Bronchial epithelial cell (primary cell): ENCODE results near the gene CREBL2. TPM values are rescaled to one million over a fixed set of nuclear protein-coding genes. Genes with fewer than 3 reads are reported as not detected.

Experiments used
- DNase-seq: peaks from one replicate; pipeline ENCODE4 v3.0.0-alpha.2; 2010; ENCODE audit warnings: low read depth
- FAIRE-seq: peaks from 2 replicates; lab custom pipeline; 2011; peaks lifted over from hg19 to GRCh38; lab: Jason Lieb, UNC
- H3K27me3 ChIP-seq: 2 replicates; pipeline ENCODE4 v1.5.1; 2011; ENCODE audit warnings: low read length; ENCODE audit not compliant: control insufficient read depth, insufficient read depth
- H3K36me3 ChIP-seq: 2 replicates; pipeline ENCODE4 v1.5.1; 2011; ENCODE audit warnings: low read length; ENCODE audit not compliant: control insufficient read depth, insufficient read depth
- H3K4me3 ChIP-seq: 2 replicates; pipeline ENCODE4 v1.5.1; 2011; ENCODE audit warnings: mild to moderate bottlenecking, low read depth, low read length, control low read depth
- total RNA-seq: library from RNA; depleted of rRNA; stranded (reverse); fragments of >200 nt; gene quantifications from 2 replicates; pipeline ENCODE4 v1.2.1, GENCODE V29; 2014
- TF ChIP-seq, protein P1 (sequence below): IDR thresholded peaks from 2 replicates; pipeline ENCODE4 v1.5.1; 2011; ENCODE audit warnings: mild to moderate bottlenecking, moderate library complexity, low read length, control low read depth, inconsistent platforms; ENCODE audit not compliant: insufficient read depth, severe bottlenecking

CREBL2 gene
- total RNA-seq, 1 donor from 2014 or later = 17.9 TPM

DNA sequence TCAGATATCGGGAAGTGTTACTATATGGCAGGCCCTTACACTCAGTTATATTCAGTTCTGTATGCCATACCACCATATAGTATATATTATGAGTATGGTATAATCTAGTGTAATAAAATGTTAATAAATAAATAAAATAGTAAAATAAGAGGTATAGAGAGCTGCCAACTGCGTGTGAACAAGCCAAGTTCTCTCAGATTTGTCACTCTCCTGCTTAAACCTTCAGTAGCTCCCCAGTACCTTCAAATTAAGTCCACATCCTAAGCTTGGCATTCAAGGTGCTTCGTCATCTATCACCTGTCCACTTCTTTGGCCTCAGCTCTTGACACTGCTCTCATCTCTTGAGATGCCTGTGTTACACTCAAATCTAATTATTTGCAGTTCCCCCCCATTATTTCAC is 12.8 kb upstream of the CREBL2 start:
- DNase-seq (no peak), FAIRE-seq (no peak)
- no peaks in the 10 kb centered on the region for H3K27me3 ChIP-seq
- TF ChIP-seq, protein P1, sequence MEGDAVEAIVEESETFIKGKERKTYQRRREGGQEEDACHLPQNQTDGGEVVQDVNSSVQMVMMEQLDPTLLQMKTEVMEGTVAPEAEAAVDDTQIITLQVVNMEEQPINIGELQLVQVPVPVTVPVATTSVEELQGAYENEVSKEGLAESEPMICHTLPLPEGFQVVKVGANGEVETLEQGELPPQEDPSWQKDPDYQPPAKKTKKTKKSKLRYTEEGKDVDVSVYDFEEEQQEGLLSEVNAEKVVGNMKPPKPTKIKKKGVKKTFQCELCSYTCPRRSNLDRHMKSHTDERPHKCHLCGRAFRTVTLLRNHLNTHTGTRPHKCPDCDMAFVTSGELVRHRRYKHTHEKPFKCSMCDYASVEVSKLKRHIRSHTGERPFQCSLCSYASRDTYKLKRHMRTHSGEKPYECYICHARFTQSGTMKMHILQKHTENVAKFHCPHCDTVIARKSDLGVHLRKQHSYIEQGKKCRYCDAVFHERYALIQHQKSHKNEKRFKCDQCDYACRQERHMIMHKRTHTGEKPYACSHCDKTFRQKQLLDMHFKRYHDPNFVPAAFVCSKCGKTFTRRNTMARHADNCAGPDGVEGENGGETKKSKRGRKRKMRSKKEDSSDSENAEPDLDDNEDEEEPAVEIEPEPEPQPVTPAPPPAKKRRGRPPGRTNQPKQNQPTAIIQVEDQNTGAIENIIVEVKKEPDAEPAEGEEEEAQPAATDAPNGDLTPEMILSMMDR = no peak
- H3K4me3 ChIP-seq = no peak overlapping the region
- no peaks in the 10 kb centered on the region for H3K36me3 ChIP-seq

DNA sequence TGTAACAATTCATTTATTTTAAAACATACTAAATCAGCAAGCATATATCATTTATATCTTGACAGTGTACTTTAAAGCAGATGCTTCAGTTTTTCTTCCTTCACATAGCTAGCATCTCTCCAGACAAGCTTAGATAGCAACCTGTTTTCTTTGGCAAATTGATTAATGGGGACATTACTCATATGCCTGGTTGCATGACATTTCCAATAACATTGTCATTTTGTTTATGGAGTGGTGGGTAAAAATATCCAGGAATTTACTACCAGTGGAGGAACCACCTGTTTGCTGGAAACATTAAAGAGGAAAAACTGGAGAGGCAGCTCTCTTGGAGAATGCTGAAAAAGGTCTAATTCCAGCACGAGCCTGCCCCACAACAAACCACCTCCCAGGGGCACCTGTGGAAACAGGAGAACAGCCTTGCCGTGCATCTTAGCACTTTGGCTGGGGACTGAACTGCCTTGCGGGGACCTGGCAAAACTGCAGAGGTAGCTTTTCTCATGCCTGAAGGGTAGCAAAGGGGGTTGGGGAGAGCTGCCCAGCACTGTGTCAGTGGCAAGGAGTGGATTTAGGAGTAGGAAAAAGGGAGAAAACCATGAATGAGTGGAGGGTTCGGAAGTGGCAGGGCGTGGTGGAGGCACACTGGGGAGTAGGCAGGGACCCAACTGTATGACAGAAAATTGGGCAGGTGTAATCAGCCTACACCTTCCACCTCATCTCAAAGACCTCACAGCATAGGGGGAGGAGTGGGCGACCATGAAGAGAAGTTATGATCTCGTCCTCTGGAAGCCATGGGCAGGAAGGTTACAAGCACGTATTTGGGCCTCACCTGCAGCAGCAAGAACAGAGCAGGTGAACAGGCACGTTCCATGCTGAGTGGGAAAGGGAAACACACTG is 11.7 kb upstream of the CREBL2 start:
- Histone ChIP-seq H3K4me3 (no peak overlapping the region), H3K36me3 (no peaks in the 10 kb centered on the region), H3K27me3 (no peaks in the 10 kb centered on the region)
- FAIRE-seq = no peak
- DNase-seq = no peak
- TF ChIP-seq, protein P1 = no peak

DNA sequence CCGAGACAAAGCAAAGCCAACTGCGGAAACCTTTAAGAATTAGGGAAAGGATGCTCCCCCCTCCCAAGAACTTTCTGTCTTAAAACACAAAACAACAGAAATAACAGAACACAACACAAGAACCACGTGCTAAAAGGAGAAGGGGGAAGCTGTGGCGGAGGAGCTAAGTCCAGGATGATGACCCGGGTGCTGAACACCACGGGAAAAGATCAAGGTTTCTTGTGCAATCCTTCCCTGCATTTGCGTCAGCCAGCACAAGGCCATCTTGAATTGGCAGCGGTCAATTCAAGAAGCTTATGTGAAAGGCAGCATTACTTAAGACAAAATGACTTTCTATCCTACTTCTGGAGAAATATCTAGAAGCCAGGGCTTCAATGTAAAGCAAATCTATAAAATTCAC is 11.0 kb upstream of the CREBL2 start:
- TF ChIP-seq, protein P1 = no peak
- Histone ChIP-seq H3K27me3 (no peaks in the 10 kb centered on the region), H3K4me3 (no peak overlapping the region), H3K36me3 (no peaks in the 10 kb centered on the region)
- FAIRE-seq (no peak), DNase-seq (no peak)

DNA sequence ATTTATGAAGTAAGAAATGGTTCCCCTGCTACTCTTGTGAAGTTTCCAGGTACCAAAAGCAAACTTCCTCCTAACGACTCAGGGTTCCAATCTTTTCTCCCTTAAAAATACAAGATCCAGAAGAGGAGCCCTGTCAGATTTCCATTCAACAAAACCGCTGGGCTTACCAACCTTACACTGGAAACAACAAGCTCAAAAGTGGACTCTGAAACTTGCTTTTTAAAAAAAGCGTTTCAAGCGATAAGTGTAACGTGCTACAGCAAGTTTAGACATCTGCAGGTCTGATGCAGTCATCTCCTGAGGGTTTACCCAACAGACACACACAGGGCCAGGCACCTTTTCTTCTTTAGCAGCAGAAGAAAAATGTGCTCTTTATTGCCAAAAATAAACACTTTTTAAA is 6.9 kb upstream of the CREBL2 start:
- DNase-seq = peak; percentile 75
- no peak for FAIRE-seq
- TF ChIP-seq, protein P1 = no peak
- no peak overlapping the region for H3K4me3 ChIP-seq
- H3K27me3 ChIP-seq = no peaks in the 10 kb centered on the region
- no peaks in the 10 kb centered on the region for H3K36me3 ChIP-seq

DNA sequence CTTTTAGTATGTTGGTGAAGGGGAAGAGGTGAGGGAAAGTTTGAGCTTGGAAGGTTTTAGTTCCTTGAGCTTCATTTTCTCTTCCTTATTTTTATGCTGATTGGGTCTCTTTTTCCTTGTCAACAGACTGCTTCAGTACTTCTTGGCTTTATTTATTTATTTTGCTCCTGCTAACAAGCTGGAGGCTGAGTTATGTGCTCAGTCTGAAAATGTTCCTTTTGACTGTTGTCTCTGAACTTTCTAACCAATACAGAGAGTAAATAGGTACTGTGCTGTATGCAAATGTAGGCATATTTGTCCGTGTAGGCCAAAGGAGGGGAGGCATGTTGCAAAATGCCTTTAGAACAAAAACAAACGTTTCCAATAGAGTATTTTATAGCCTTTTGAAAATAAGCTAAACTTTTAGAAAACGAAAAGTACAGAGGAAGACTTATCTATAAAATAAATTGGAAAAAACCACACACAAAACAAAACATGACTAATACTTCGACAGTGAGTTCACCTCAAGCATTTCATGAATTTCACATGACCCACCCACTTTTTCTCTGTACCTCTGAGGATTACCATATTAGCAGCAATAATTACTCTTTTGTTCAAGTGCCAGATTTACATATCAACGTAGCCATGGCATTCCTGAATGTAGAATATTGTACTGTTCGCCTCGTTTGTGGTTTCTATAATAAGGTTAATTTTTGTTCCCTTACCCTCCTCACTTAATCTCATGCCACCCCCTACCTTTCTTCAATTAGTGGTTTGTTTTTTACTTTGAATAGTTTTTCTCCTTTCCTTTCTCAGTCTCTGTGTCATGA is 4.7 kb upstream of the CREBL2 start:
- Histone ChIP-seq H3K4me3 (no peak overlapping the region), H3K27me3 (no peaks in the 10 kb centered on the region), H3K36me3 (no peaks in the 10 kb centered on the region)
- TF ChIP-seq, protein P1 = no peak
- FAIRE-seq (no peak), DNase-seq (peak; percentile 85)
